Kidney (tissue), 14 donors: ENCODE results near the gene GAGE12G. TPM values are rescaled to one million over a fixed set of nuclear protein-coding genes. Genes with fewer than 3 reads are reported as not detected.
"Not testable (repeated sequence)": the region's sequence is repeated elsewhere in the genome, so short reads cannot be mapped to it uniquely, and the experiment has no call there.

ENCODE experiments used
- DNase-seq, 5 donors: peaks; one replicate each; pipeline ENCODE4 v3.0.0-alpha.2; 2013 to 2020
- FAIRE-seq: peaks from 2 replicates; lab custom pipeline; 2012; peaks lifted over from hg19 to GRCh38; lab: Jason Lieb, UNC
- H3K27ac ChIP-seq, 2 donors: one replicate each; pipeline ENCODE4 v1.7.0; 2013; ENCODE audit warnings: low read depth in 2 of 2, low read length in 2 of 2, inconsistent platforms in 1 of 2
- H3K27me3 ChIP-seq: one replicate; pipeline ENCODE4 v1.7.1; 2013; ENCODE audit warnings: low read length, inconsistent platforms; ENCODE audit not compliant: control insufficient read depth, insufficient read depth
- H3K36me3 ChIP-seq, 3 donors: one replicate each; pipeline versions ENCODE4 v1.7.0 to v1.7.1; 2013; ENCODE audit warnings: low read length in 3 of 3, control low read depth in 1 of 3, inconsistent platforms in 1 of 3; ENCODE audit not compliant: insufficient read depth in 3 of 3, control insufficient read depth in 2 of 3
- H3K4me1 ChIP-seq, 3 donors: one replicate each; pipeline versions ENCODE4 v1.7.0 to v1.7.1; 2013; ENCODE audit warnings: low read length in 3 of 3, inconsistent platforms in 1 of 3, low read depth in 1 of 3; ENCODE audit not compliant: control insufficient read depth in 2 of 3, insufficient read depth in 2 of 3
- H3K4me3 ChIP-seq, 3 donors: one replicate each; pipeline versions ENCODE4 v1.7.0 to v1.8.1; 2013; ENCODE audit warnings: low read length in 3 of 3, control low read depth in 1 of 3, inconsistent platforms in 1 of 3
- H3K9ac ChIP-seq, 3 donors: one replicate each; pipeline versions ENCODE4 v1.7.0 to v1.7.1; 2013; ENCODE audit warnings: low read length in 3 of 3, control low read depth in 1 of 3, inconsistent platforms in 1 of 3
- H3K9me3 ChIP-seq, 3 donors: one replicate each; pipeline versions ENCODE4 v1.7.0 to v1.7.1; 2013; ENCODE audit warnings: low read length in 3 of 3, control low read depth in 1 of 3, inconsistent platforms in 1 of 3; ENCODE audit not compliant: control insufficient read depth in 2 of 3, insufficient read depth in 1 of 3
- intact Hi-C: fragments of 100-400 bp; cut with DNase I; formaldehyde crosslinking; loops from one replicate; pipeline ENCODE4 v1.11.1; 2022
- polyA plus RNA-seq: library from polyadenylated mRNA; stranded (reverse); fragments of 350-450 nt; fragmentation: Illumina TruSeq; extraction: RNeasy Lipid Tissue Mini Kit (QIAGEN cat#74804); gene quantifications from one replicate; pipeline ENCODE4 v1.2.3, GENCODE V29; 2014; ENCODE audit warnings: low read depth, low replicate concordance; ENCODE audit not compliant: insufficient read depth
- total RNA-seq: library from RNA; stranded (reverse); fragmentation: NEBNext Ultra II Directional; extraction: Animal tissue kit (Norgen Biotek cat#: 25700); gene quantifications from one replicate; pipeline ENCODE4 v1.2.1, GENCODE V29; 2021
- TF ChIP-seq, protein P1 (sequence below): IDR thresholded peaks from 3 replicates; pipeline ENCODE4 v1.5.1; 2012; ENCODE audit warnings: mild to moderate bottlenecking, moderate library complexity, borderline replicate concordance; ENCODE audit not compliant: insufficient read depth; ENCODE audit errors: extremely low read depth
- donor health status: control.
- donor health status: control.
- donor health status: control.
- donor health status: control.
- donor health status: control.
- donor health status: DM: yes; HTN: yes; CAD: no.
- donor health status: Normal renal cell carcinoma (clear cell type).

The GAGE12G gene
- total and polyA plus RNA-seq, 2 donors from 2014 or later, result not detected

GRCh38 chrX:49589196-49589595, 19.0 kb downstream of the GAGE12G start, which contains the start of gene GAGE2A:
Gene GAGE2A, plus strand, starts transcription at chrX:49589496. Its CDS starts 1,155 bp downstream, at chrX:49590651.
- intact Hi-C loops, H3K9me3 ChIP-seq, H3K4me3 ChIP-seq, H3K9ac ChIP-seq, H3K36me3 ChIP-seq, H3K4me1 ChIP-seq, FAIRE-seq, H3K27me3 ChIP-seq, H3K27ac ChIP-seq, DNase-seq: not testable (repeated sequence)

DNA sequence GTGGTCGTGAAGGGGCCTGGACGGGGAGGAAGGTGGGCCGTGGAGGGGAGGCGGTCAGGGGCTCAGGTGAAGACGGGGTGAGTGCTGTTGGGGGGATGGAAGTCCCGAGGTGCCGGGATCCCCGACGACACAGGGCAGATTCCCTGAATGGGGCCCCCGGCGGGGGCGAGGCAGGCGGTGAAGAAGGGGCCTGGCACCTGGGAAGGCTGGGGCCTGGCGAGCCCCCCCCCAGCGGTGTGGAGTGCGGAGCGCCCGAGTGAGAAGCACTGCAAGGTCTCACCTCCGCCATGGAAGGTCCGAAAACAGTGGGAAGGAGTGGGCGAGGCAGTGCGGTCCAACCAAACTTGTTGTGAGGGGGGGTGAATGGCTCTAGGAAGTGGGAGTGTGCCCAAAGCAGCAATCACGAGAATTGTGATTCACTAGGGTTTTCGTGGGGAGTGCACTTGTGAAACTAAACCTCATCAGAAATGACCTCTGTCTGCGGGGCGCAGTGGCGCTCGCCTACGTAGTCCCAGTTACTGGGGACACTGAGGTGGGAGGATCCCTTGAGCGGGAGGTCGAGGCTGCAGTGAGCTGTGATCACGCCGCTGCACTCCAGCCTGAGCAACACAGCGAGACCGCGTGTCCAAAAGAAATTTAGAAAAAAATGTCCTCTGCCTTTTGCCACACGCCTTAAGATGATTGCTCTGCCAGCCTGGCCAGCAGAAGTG, 19.7 kb downstream of the GAGE12G start:
- not testable (repeated sequence) for FAIRE-seq

GRCh38 chrX:49590488-49590887, 20.3 kb downstream of the GAGE12G start:
- not testable (repeated sequence) for FAIRE-seq

More for the DNA sequence above, 19.7 kb downstream of the GAGE12G start:
- H3K36me3 ChIP-seq, intact Hi-C loops, H3K27me3 ChIP-seq, H3K4me3 ChIP-seq, H3K4me1 ChIP-seq, H3K27ac ChIP-seq, H3K9me3 ChIP-seq, H3K9ac ChIP-seq: not testable (repeated sequence)
- DNase-seq, result peak in 1 of 5 donors; percentile 85

GRCh38 chrX:49598720-49599119, 28.5 kb downstream of the GAGE12G start, which contains the start of gene GAGE1:
Gene GAGE1, plus strand, starts transcription at chrX:49599020. Its CDS starts 1,155 bp downstream, at chrX:49600175.
- H3K4me1 ChIP-seq, H3K36me3 ChIP-seq, H3K9me3 ChIP-seq, DNase-seq, H3K27me3 ChIP-seq, H3K4me3 ChIP-seq, H3K9ac ChIP-seq, intact Hi-C loops, FAIRE-seq, H3K27ac ChIP-seq: not testable (repeated sequence)

More at GRCh38 chrX:49590488-49590887, 20.3 kb downstream of the GAGE12G start:
- H3K4me3 ChIP-seq, H3K36me3 ChIP-seq, H3K4me1 ChIP-seq, H3K27ac ChIP-seq, intact Hi-C loops, H3K27me3 ChIP-seq, H3K9me3 ChIP-seq, H3K9ac ChIP-seq: not testable (repeated sequence)
- DNase-seq, result peak in 1 of 5 donors; percentile 9

DNA sequence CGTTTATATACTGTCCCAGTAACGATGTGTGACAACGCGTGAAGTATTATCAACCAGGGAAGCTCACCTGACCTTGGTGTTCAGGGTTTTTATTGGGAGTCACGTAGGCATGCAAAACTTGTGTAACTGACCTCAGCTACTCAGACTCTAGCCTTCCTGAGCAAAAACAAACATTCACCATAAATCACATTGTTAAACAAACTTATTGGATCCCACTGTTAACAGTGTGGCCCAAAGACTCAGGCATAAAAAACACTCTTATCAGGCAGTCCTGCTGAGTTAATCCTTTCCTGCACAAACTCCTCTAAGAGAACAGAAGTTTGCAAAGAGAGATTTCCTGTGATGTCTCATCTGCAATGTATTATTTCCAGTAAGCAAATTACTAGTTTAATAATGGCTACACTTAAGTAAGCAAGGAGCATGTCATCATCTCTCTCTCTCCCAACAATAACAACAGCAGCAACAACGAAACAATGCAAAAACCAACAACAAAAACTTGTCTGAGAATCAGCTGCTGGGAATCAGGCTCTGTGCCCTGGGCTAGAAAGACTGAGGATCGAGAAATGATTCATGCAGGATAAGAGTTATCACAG, 40.6 kb downstream of the GAGE12G start:
- no peaks in the 10 kb centered on the region for H3K9me3 ChIP-seq
- FAIRE-seq, result no peak
- H3K4me1 ChIP-seq, result no peaks in the 10 kb centered on the region
- DNase-seq, result peak in 1 of 5 donors; percentile 21
- TF ChIP-seq, protein P1, sequence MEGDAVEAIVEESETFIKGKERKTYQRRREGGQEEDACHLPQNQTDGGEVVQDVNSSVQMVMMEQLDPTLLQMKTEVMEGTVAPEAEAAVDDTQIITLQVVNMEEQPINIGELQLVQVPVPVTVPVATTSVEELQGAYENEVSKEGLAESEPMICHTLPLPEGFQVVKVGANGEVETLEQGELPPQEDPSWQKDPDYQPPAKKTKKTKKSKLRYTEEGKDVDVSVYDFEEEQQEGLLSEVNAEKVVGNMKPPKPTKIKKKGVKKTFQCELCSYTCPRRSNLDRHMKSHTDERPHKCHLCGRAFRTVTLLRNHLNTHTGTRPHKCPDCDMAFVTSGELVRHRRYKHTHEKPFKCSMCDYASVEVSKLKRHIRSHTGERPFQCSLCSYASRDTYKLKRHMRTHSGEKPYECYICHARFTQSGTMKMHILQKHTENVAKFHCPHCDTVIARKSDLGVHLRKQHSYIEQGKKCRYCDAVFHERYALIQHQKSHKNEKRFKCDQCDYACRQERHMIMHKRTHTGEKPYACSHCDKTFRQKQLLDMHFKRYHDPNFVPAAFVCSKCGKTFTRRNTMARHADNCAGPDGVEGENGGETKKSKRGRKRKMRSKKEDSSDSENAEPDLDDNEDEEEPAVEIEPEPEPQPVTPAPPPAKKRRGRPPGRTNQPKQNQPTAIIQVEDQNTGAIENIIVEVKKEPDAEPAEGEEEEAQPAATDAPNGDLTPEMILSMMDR, result no peak
- no peak overlapping the region for H3K4me3 ChIP-seq
- no peaks in the 10 kb centered on the region for H3K36me3 ChIP-seq
- intact Hi-C loops, result no loop called here
- no peak overlapping the region for H3K27ac ChIP-seq
- H3K27me3 ChIP-seq, result no peaks in the 10 kb centered on the region
- H3K9ac ChIP-seq, result no peak overlapping the region
